ENCODE measurements around the gene HACD3. TPM values are rescaled to one million over a fixed set of nuclear protein-coding genes. Genes with fewer than 3 reads are reported as not detected.

The HACD3 gene
- 153 and 189 TPM in 2 replicates for total RNA-seq (2014; rRNA removed; shearing (Covaris generic))

- in situ Hi-C loops (cut with HindIII; ENCODE audit: low sequenced_read_pairs) = no loop called here
- DNase-seq (ENCODE audit: low spot score) = peak; percentile 82
These were observed at the start of gene HACD3 for GRCh38 chr15:65530318-65531111. Gene HACD3, plus strand, starts transcription at chr15:65530463. Its CDS starts 169 bp downstream, at chr15:65530632.

- in situ Hi-C loops (cut with HindIII; ENCODE audit: low sequenced_read_pairs) = no loop called here
These were observed 45.4 kb upstream of the HACD3 start for GRCh38 chr15:65484876-65485275.

GRCh38 chr15:65494076-65494475 is 36.2 kb upstream of the HACD3 start:
- no peak for DNase-seq (ENCODE audit: low spot score)
- in situ Hi-C loops (cut with HindIII; ENCODE audit: low sequenced_read_pairs) = no loop called here

More at GRCh38 chr15:65484876-65485275, 45.4 kb upstream of the HACD3 start:
- DNase-seq (ENCODE audit: low spot score) = no peak

- no peak for DNase-seq (ENCODE audit: low spot score)
- in situ Hi-C loops (cut with HindIII; ENCODE audit: low sequenced_read_pairs) = no loop called here
These were observed 20.9 kb upstream of the HACD3 start for GRCh38 chr15:65509321-65509720.

- DNase-seq (ENCODE audit: low spot score) = no peak
These were observed 18.1 kb upstream of the HACD3 start for GRCh38 chr15:65512189-65512588.

GRCh38 chr15:65512807-65513416 is 17.4 kb upstream of the HACD3 start:
- in situ Hi-C loops (cut with HindIII; ENCODE audit: low sequenced_read_pairs) = no loop called here
- peak; percentile 34 for DNase-seq (ENCODE audit: low spot score)

More at GRCh38 chr15:65512189-65512588, 18.1 kb upstream of the HACD3 start:
- in situ Hi-C loops (cut with HindIII; ENCODE audit: low sequenced_read_pairs) = no loop called here

GRCh38 chr15:65516997-65517865 is 13.0 kb upstream of the HACD3 start, which contains the start of gene DPP8:
Gene DPP8, minus strand, starts transcription at chr15:65517689. Its CDS starts 5,136 bp downstream, at chr15:65512553.
- DNase-seq (ENCODE audit: low spot score) = peak; percentile 92
- in situ Hi-C loops (cut with HindIII; ENCODE audit: low sequenced_read_pairs) = no loop called here

- DNase-seq (ENCODE audit: low spot score) = no peak
- in situ Hi-C loops (cut with HindIII; ENCODE audit: low sequenced_read_pairs) = no loop called here
These were observed 12.4 kb upstream of the HACD3 start for GRCh38 chr15:65517866-65518207.

GRCh38 chr15:65518633-65519285 is 11.5 kb upstream of the HACD3 start:
- in situ Hi-C loops (cut with HindIII; ENCODE audit: low sequenced_read_pairs) = no loop called here
- DNase-seq (ENCODE audit: low spot score) = no peak

GRCh38 chr15:65521350-65521749 is 8.9 kb upstream of the HACD3 start:
- in situ Hi-C loops (cut with HindIII; ENCODE audit: low sequenced_read_pairs) = no loop called here
- DNase-seq (ENCODE audit: low spot score) = no peak

- DNase-seq (ENCODE audit: low spot score) = no peak
- in situ Hi-C loops (cut with HindIII; ENCODE audit: low sequenced_read_pairs) = no loop called here
These were observed 6.0 kb upstream of the HACD3 start for GRCh38 chr15:65524226-65524625.

GRCh38 chr15:65525622-65526021 is 4.6 kb upstream of the HACD3 start:
- in situ Hi-C loops (cut with HindIII; ENCODE audit: low sequenced_read_pairs) = no loop called here
- DNase-seq (ENCODE audit: low spot score) = no peak

- in situ Hi-C loops (cut with HindIII; ENCODE audit: low sequenced_read_pairs) = no loop called here
These were observed 1.7 kb upstream of the HACD3 start for GRCh38 chr15:65528461-65529060.

GRCh38 chr15:65529762-65530317 is 423 bp upstream of the HACD3 start:
- in situ Hi-C loops (cut with HindIII; ENCODE audit: low sequenced_read_pairs) = no loop called here
- DNase-seq (ENCODE audit: low spot score) = no peak

More at GRCh38 chr15:65528461-65529060, 1.7 kb upstream of the HACD3 start:
- DNase-seq (ENCODE audit: low spot score) = no peak

- in situ Hi-C loops (cut with HindIII; ENCODE audit: low sequenced_read_pairs) = no loop called here
- DNase-seq (ENCODE audit: low spot score) = no peak
These were observed 2.4 kb downstream of the HACD3 start for GRCh38 chr15:65532738-65533051.

GRCh38 chr15:65533057-65533756 is 2.9 kb downstream of the HACD3 start:
- no peak for DNase-seq (ENCODE audit: low spot score)
- in situ Hi-C loops (cut with HindIII; ENCODE audit: low sequenced_read_pairs) = no loop called here

- in situ Hi-C loops (cut with HindIII; ENCODE audit: low sequenced_read_pairs) = no loop called here
- DNase-seq (ENCODE audit: low spot score) = no peak
These were observed 4.9 kb downstream of the HACD3 start for GRCh38 chr15:65535192-65535591.

- no peak for DNase-seq (ENCODE audit: low spot score)
- in situ Hi-C loops (cut with HindIII; ENCODE audit: low sequenced_read_pairs) = no loop called here
These were observed 10.1 kb downstream of the HACD3 start for GRCh38 chr15:65540314-65540713.

All from G401 (cell line).